Measurements from ENCODE around the gene HLA-DQA1.

GRCh38 chr6:32662836-32663235, 25.6 kb downstream of the HLA-DQA1 start:
- TF ChIP-seq TEAD4 (CRISPR knock-in tag; IDR thresholded peaks at IDR 0.05) (no peak), CREB1 (CRISPR knock-in tag; IDR thresholded peaks at IDR 0.05) (no peak), ZMAT4 (CRISPR knock-in tag; IDR thresholded peaks at IDR 0.05) (no peak), MAX (CRISPR knock-in tag; IDR thresholded peaks at IDR 0.05) (no peak), ZNF416 (CRISPR knock-in tag; IDR thresholded peaks at IDR 0.05) (no peak), ETV6 (CRISPR knock-in tag; IDR thresholded peaks at IDR 0.05) (no peak), RORB (CRISPR knock-in tag; IDR thresholded peaks at IDR 0.05) (no peak)

All from WTC11 (cell line).